ENCODE data around the gene TNFRSF18.

TNFRSF18 gene

DNA sequence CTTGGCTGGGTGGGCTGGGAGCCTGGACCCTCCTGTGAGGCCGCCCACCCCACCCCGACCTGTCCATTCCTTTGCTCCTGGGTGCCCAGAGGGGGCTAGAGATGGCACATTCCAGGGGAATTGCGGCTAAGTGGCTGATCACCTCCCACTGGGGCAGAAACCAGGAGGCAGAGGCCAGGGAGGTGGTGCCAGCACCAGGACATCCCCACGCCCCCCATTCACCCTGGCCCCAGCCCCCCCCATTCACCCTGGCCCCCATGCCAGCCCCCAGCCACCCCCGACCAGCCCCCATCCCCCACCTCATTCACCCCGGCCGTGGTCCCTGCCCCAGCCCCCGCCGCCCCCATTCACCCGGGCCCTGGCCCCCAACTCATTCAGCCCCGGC, 33.9 kb upstream of the TNFRSF18 start:
- DNase-seq: no peak

DNA sequence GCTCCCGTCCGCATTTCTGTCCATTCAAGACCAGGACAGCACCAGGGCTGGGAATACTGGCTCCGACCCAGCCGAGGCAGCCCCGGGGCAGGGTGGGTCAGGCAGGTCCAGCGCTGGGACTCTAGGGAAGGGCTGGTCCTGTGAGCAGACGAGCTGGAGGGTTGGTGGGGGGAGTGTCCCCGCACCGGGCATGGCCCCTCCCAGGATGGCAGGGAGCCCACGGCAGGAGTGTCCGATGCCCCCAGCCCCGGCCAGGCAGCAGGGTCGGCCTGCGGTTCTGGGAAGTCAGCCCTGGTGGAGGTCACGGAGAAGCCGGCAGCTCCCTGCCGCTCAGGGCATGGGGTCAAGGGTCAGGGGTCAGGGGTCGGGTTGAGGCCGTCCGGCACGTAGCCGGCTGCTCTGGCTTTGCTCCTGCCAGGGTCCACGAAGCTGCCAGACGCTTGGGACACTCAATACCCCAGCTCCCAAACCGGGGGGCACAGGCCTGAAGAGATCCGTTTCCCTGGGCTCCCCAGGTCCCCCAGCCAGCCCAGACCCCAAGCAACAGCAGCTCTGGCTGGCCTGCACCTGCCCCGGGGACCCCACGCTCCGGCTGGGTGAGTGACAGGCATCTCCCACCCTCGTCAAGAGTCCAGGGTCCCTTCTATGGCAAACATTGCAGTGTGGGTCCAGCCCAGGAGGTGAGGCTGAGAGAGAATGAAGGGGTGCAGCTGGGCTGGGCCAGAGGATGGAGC, 33.4 kb upstream of the TNFRSF18 start:
- DNase-seq: no peak

DNA sequence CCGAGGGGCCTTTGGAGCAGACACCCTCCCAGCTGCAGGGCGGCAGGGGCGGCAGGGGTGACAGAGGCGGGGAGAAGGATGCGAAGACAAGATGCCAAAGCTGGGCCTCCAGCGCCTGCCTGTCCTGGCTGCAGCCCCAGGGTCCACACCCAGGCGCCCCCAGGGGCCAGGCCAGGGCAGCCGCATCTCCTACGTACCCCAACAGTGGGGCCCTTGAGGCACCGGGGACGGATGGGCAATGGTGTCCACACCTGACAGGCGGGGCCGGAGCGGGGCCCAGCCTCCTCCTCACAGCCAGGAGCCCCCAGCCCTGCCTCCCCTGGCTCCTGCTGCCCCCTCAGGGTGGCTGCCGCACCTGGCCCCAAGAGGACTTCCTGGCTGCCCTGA, 32.8 kb upstream of the TNFRSF18 start:
- no peak for DNase-seq

- DNase-seq: no peak
Measured at GRCh38 chr1:1238702-1239178, 32.3 kb upstream of the TNFRSF18 start.

GRCh38 chr1:1237874-1238701, 31.7 kb upstream of the TNFRSF18 start:
- no peak for DNase-seq

DNA sequence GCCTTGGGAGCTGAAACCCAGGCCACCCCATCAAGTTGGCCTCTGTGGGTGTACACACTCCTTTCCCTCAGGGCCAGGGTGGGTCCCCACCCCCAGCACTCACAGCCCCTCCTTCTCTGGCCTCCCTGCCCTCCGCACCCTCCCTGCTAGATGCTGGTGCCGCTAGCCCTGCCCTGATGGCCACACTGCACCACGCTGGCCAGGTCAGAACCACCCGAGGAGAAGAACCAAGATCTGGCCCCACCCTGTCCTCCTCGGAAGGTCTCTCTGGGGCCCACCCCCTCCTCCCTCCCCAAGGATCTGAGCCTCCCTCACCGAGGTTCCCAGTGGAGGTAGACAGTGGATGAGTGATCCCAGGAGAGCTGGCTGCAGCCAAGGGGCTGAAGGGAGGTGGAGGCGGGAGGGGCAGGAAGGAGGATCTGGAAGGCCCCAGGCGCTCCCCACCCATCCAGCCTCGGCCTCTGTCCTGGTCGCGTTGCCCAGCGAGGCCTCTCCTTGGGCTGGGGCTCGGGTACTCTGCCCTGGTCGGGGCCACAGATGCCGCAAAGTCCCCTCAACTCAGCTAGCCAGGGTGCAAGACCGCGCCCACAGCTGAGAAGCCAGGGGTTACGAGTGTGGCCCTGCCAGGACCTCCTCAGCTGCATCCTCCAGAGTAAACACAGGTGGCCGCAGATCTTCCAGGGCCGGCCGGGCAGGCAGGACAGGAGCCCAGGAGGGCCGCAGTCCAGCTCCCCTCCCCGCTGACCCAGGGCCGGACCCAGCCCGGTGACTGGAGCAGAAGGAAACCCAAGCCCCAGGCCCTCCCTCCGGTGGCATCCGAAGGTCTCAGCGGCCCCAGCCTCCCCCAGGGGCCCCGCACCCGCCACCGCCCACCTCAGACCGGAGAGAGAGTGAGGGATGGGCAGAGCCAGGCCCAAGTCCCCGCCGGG, 30.8 kb upstream of the TNFRSF18 start:
- DNase-seq: no peak

DNA sequence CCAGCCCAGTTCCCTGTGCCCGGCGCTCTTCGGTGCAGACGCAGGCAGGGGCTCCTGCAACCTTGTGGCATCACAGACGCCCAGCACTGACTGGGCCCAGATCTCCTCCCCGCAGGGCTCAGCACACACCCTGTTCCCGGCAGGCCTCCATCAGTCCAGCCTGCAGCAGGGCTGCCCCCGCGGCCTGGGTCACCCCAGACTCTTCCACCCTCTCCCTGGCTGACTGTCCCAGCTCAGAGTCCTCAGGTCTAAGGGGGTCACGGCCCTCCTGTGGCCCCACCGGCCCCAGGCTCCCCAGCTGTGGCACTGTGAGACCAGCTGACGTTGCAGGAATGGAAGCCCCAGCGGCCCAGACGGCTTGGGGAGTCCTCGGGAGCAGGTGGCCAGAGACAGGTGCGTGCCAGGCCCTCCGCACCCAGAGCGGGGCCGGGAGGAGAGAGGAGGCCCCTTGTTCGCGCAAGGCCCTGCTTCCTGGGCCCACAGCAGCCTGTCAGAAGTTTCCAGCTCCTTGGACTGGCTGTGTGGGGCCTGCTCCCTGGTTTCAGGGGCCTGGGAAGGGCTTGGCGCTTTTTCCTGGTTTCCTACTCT, 29.9 kb upstream of the TNFRSF18 start:
- no peak for DNase-seq

DNA sequence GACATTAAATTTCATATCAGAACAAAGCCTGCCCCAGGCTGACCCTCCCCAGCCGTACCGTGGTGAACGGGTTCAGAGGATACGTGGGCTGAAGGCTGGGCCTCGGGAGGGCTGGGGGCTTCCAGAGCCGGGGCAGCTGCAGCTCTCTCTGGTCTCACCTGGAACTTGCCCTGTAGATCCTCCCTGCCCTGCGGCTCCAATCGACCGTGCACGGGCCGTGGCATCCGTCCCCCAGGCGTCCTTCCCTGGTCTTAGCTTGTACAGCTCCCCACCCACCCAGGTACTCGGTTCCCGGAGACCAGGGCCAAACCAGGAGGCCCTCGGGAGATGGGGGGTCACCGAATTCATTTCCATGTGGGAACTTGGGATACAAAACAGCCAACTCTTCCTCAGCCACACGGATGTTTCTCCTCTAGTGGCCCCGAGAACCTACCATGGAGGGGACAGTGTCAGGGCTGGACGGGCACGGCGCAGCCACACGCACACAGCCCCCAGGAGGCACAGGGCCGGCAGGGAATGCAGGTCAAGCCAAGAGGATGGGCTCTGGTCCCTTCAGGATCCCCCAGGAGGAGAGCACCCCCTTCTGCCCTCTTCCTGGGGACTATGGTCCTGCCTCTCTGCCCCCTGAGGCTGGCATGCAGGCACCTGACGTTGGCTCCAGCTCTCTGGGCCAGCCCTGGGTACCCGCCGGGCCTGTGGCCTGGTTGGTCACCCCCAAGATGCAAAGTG, 28.8 kb upstream of the TNFRSF18 start:
- DNase-seq: no peak

GRCh38 chr1:1234180-1234808, 27.9 kb upstream of the TNFRSF18 start:
- DNase-seq: no peak

DNA sequence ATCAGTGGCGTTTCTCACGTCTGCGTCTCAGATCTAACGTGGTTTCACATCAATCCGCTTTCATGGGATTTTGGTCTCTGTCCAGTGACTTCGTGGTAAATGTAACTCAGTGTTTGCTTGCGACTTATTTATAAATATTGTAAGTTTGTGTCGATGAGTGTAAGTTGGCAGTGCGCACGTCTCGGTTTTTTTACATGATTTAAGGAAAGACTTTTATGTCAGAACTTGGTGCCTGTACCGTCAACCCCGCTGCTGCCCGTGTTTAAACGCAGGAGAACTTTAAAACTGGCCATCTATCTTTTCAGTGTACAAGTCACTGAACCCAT, 27.1 kb upstream of the TNFRSF18 start:
- DNase-seq: no peak

DNA sequence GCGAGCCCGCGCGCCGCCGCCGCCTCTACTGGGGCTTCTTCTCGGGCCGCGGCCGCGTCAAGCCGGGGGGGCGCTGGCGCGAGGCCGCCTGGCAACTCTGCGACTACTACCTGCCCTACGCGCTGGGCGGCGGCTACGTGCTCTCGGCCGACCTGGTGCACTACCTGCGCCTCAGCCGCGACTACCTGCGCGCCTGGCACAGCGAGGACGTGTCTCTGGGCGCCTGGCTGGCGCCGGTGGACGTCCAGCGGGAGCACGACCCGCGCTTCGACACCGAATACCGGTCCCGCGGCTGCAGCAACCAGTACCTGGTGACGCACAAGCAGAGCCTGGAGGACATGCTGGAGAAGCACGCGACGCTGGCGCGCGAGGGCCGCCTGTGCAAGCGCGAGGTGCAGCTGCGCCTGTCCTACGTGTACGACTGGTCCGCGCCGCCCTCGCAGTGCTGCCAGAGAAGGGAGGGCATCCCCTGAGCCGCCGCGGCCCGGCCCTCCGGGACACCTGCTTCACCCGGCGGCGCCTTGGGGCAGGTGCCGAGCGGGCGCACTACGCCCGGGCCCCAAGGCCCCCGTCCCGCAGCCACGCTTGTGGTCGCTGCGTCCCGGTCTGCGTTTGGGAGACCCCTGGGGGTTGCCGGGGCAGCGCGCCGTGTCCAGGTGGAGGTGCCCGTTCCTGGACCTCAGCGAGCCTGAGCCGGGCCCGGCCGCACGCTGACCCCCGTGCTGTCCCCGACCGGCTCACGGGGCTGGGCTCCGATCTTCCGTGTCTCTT, 26.6 kb upstream of the TNFRSF18 start:
- DNase-seq: no peak

GRCh38 chr1:1232208-1232795, 25.9 kb upstream of the TNFRSF18 start, which contains the start of gene B3GALT6:
Gene B3GALT6 (plus strand): TSS chr1:1232237. CDS start chr1:1232279, 42 bp downstream.
- DNase-seq: no peak

DNA sequence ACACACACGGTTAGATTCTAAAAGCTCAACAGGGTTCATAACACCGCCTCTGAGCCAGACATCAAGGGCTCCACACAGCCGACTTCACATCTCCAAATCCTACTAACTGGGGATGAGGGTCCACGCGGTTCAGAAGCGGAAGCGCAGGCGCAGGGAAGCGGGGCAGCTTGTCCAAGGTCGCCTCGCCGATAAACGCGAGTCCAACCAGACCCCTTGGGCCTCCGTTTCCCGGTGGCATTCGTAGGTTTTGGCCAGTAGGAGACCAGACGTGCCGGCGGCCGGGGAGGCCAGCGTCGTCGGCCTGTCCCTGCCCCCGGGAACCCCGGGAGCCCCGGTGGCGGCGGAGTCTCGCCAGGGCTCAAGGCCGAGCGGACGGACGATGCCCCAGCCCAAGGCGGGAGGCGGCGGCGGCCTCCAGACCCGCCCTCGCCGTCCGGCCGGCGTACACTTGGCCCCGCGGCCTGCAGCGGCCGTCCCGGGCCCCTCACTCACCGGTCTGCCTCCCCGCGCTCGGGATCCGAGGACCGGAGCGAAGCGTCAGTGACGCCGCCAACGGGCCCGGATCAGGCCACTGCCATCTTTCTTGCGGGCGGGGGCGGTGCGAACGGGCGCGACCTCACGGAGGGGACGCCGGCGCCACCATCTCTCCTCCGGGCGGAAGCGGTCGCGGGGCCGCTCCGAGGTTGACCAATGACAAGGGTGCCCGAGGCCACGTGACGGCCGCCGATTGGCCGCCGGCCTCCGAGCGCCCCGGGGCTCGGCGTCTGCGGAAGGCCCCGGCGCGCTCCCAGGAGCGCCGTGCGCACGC, 25.2 kb upstream of the TNFRSF18 start, which contains the start of gene SDF4:
Gene SDF4 (minus strand): TSS at position 602 of the 808 bp plus-strand sequence. CDS start 3,229 bp downstream, outside the sequence.
- peak; percentile 95 to 96 for DNase-seq

DNA sequence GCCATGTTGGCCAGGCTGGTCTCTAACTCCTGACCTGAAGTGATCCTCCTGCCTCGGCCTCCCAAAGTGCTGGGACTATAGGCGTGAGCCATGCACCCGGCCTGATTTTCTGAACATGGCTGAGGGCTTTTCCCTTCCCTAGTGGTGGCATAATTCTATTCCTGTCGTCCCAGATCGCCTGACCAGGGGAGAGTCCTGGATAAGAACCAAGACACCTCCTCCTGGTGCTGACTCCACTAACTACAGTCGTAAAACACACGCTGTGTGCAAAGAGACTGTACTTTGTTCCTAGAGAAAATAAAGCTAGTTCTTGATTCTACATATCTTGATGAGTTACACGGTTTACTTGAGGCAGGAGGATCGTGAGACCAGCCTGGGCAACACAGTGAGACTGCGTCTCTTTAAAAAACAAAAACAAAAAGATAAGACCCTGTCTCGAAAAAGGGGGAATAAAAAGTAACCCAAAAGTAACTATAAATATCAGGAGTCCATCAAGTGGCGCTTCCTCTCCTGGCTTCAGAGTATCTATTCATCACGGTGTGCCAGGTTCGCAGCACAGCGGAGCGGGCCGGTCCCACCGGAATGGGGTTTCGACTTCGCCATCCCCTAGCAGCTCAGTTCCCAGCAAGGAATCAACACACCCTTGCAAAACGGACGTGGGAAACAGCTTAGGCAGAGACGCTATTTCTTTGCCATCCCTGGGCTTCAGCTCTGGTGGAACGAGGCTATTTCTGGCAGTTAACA, 24.4 kb upstream of the TNFRSF18 start:
- peak in 1 of 2 experiments; percentile 11 for DNase-seq

DNA sequence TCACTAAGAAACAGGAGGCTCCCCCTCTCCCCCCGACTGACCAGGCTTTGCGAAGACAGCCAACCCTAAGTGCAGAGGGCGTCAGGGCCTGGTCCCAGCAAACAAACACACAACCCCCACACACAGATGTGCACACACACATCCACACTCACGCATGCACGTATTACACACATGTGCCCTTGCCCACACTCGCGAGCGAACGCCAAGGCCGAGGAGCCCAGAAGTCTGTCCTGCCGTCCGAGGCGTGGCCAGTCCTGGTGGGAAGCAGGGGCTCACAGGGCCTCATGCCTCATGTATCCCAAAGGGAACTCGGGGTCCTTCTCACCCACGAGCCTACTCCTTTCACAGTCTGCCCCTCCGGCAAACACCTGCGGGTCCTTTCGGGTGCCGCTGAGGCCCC, 23.4 kb upstream of the TNFRSF18 start:
- DNase-seq: no peak

DNA sequence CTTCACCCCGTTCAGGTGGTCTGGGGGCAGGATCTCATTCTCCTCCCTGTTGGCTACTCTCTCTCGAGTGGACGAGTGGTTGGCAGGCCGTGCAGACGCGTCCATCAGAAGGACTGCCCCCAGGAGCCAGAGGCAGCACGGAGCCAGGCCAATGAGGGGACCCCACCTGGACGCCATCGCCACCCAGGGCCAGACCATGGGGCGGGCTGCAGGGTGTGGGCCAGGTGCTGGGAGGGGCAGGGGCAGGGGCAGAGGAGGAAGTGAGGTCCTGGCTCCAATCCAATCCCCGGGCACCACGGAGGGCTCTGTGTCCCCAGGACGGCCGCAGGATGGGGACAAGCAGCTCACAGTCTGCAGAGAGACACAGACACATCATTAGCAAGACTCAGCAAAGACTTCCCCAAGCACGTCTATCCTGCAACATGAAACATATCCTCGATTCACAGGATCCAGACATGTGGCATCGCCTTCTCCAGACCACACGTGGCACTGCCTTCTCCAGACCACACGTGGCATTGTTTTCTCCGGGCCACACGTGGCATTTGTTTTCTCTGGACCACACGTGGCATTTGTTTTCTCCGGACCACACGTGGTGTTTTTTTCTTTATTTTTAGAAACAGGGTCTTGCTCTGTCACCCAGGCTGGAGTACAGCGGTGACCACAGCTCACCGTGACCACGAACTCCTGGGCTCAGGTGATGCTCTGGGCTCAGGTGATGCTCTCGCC, 22.4 kb upstream of the TNFRSF18 start:
- DNase-seq: no peak

DNA sequence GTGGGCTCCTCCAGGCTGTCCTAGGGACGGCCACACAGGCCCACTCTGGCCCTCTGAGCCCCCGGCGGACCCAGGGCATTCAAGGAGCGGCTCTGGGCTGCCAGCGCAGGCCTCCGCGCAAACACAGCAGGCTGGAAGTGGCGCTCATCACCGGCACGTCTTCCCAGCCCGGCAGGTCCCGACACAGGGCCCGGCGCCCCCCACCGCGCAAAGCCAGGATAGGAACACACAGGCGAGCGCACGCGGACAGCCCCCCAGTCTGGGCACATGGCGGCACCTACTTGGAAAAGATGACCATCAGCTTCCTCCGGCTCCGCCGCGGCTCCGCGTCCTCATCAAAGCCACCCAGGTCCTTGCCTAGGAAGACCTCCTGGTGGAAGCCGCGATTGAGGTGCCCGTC, 21.8 kb upstream of the TNFRSF18 start:
- DNase-seq: no peak

GRCh38 chr1:1227386-1227785, 21.0 kb upstream of the TNFRSF18 start:
- no peak for DNase-seq
